ENCODE data around the gene LAYN. TPM values are rescaled to one million over a fixed set of nuclear protein-coding genes. Genes with fewer than 3 reads are reported as not detected.
A peak's percentile ranks its signal among the peaks of the same experiment; 100 is the strongest.

The LAYN gene
- total RNA-seq, 2 experiments from 2014 or later, result 57.4 to 63.2 TPM

DNA sequence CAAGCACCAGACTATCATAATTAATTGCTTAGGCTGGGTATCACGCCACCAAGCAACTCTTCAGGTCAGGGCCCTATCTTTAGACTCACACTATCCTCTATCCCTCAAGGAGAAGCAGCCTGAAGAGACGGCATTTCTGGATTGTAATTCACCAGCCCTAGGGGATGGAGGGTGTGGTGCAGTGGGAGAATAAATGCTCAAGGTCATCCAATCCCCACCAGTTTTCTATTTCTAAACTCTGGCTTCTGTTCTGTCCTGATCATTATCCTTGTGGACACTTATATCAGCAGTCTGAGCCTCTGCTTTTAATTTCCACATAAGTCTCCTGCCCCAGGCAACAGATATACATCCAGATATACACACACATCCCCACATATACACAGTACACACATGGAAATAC is 48.6 kb downstream of the LAYN start:
- no peak for DNase-seq
- no peaks in the 10 kb centered on the region for H3K36me3 Mint-ChIP-seq
- peaks cover 2% of the 10 kb centered on the region for H3K4me1 Mint-ChIP-seq
- no peak overlapping the region for H3K27ac Mint-ChIP-seq
- H3K27me3 Mint-ChIP-seq, result no peaks in the 10 kb centered on the region
- H3K9me3 Mint-ChIP-seq, result no peaks in the 10 kb centered on the region
- no peak overlapping the region for H3K4me3 Mint-ChIP-seq

DNA sequence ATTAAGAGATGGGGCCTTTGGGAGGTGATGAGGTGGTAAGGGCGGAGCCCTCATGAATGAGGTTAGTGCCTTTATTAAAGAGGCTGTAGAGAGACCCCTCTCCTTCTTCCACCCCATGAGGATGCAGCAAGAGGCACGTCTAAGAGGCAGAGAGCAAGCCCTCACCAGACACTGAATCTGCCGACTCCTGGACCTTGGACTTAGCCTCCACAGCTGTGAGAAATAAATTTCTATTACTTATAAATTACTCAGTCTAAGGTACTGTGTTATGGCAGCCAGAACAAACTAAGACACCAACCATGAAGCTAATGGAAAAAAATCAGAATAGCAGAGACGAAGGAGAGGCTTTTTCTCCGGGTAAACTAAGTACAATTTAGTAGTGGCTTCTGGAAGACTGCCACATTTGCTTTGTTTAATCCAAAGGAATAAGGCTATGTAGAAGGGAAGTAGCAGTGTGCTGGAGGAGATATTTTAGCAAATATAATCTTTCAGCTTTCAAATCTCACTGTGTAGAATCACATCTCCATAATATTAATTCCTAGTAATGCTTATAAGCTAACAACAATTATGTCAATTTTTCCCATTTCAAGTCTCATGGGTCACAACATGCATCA is 49.5 kb downstream of the LAYN start:
- no peak overlapping the region for H3K27ac Mint-ChIP-seq
- DNase-seq, result no peak
- no peaks in the 10 kb centered on the region for H3K36me3 Mint-ChIP-seq
- no peaks in the 10 kb centered on the region for H3K9me3 Mint-ChIP-seq
- no peaks in the 10 kb centered on the region for H3K27me3 Mint-ChIP-seq
- H3K4me3 Mint-ChIP-seq, result no peak overlapping the region
- peaks cover 2% of the 10 kb centered on the region for H3K4me1 Mint-ChIP-seq

DNA sequence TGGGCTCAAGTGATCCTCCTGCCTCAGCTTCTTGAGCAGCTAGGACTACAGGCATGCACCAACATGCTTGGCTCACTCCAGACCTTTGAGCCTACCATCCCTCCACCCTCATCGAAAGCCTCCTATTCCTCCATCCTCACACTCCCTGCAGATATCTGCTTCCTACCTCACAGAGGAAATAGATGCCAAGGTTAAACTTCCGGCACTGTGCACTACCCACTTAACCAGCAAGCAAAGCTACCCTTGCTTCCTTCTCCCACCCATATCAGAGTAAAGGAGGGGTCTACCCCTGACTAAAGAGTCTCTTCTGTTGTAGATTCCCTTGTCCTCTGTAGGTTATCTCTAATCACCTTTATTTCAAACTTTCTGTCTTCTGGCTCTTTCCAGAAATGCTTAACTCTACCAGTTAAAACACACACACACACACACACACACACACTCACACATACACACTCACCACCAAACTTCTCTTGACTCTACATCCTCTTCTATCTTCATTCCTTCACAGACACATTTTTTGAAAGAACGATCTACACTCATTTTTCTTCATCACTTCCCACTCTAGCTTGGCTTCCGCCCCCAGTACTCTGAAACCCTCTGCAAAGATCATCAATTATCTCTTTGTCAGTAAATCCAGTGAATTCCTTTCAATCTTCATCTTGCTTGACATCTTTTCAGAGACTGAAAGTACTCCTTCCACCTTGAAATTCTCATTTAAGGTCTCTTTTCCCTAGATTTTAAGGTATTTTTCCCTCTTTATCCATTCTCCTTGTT is 50.9 kb downstream of the LAYN start:
- DNase-seq, result no peak
- Mint-ChIP-seq H3K4me3 (no peak overlapping the region), H3K36me3 (no peaks in the 10 kb centered on the region), H3K4me1 (peaks cover under 1% of the 10 kb centered on the region), H3K27me3 (peaks cover 9% of the 10 kb centered on the region), H3K9me3 (no peaks in the 10 kb centered on the region), H3K27ac (no peak overlapping the region)

DNA sequence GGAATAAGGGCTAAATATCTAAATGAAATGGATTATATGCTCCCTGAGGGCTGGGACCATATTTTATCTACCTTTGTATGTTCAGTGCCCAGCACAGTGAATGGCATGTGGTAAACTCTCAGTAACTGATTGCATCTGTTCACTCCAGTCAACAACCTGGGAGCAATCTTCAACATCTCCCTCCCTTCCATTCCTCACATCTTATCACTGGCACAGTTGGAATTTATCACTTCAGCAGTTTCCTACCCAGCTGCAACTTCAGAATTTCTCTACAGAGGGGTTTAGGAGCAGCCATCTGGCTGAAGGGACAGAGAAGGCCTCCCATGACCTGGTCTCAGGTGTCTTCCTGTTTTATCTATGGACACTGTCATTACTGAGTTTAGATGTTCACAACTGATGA is 52.0 kb downstream of the LAYN start:
- Mint-ChIP-seq H3K36me3 (no peaks in the 10 kb centered on the region), H3K4me1 (no peaks in the 10 kb centered on the region), H3K9me3 (no peaks in the 10 kb centered on the region), H3K4me3 (no peak overlapping the region), H3K27ac (no peak overlapping the region), H3K27me3 (peaks cover 14% of the 10 kb centered on the region)
- no peak for DNase-seq

DNA sequence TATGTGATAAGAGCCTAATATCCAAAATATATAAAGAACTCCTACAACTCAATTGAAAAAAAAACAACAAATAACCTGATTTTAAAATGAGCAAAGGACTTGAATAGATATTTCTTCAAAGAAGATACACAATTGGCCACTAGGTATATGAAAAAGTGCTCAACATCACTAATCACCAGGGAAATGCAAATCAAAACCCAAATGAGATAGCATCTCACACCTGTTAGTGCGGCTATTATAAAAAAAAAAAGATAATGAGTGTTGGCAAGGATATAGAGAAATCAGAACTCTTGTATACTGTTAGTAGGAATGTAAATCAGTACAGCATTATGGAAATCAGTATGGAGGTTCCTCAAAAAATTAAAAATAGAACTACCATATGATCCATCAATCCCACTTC is 55.8 kb downstream of the LAYN start:
- Mint-ChIP-seq H3K36me3 (no peaks in the 10 kb centered on the region), H3K4me3 (no peak overlapping the region), H3K4me1 (peaks cover 2% of the 10 kb centered on the region), H3K27ac (no peak overlapping the region), H3K27me3 (peaks cover 17% of the 10 kb centered on the region), H3K9me3 (no peaks in the 10 kb centered on the region)
- DNase-seq, result no peak

DNA sequence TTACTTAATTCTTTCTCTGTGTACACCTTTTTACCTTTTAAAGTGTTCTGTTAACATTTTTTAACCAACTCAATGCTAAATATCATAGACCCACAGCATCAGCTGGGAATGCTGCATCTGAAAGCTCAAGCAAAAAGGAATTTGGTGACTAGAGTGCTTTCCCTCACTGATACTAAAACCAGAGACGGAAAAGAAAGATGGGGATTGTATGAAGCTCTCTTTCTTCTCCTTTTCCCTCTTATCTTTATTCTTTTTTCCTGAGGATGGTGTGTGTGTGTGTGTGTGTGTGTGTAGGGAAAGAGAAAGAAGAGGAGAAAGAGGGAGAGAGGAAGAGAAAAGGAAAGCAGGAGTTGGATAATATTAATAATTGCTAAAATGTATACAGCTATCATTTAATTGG is 57.6 kb downstream of the LAYN start:
- no peak overlapping the region for H3K4me3 Mint-ChIP-seq
- no peak overlapping the region for H3K27ac Mint-ChIP-seq
- no peak for DNase-seq

DNA sequence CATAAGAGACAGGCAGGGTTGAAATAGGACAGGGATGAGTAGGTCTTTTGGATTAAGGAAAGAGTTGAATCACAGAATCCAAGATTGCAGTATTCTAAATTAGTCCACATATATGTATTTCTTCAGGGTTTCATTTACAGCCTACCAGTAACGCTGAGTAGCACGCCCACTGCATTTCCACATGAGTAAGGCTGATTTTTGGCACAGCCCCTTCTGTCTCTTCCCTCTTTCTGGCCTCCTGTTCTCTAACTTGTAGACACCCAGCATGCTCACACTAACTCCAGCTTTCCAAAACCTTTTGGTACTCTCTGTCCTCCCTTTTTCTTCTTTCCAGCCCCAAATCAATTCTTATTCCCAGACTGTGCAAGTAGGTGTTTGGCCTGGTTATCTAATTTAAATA is 58.0 kb downstream of the LAYN start:
- H3K4me1 Mint-ChIP-seq, result peaks cover 12% of the 10 kb centered on the region
- no peaks in the 10 kb centered on the region for H3K36me3 Mint-ChIP-seq
- H3K27me3 Mint-ChIP-seq, result peaks cover 17% of the 10 kb centered on the region
- H3K9me3 Mint-ChIP-seq, result no peaks in the 10 kb centered on the region
- no peak overlapping the region for H3K27ac Mint-ChIP-seq
- no peak for DNase-seq
- no peak overlapping the region for H3K4me3 Mint-ChIP-seq

More for the DNA sequence above, 57.6 kb downstream of the LAYN start:
- Mint-ChIP-seq H3K36me3 (no peaks in the 10 kb centered on the region), H3K9me3 (no peaks in the 10 kb centered on the region), H3K4me1 (peaks cover 8% of the 10 kb centered on the region), H3K27me3 (peaks cover 17% of the 10 kb centered on the region)

DNA sequence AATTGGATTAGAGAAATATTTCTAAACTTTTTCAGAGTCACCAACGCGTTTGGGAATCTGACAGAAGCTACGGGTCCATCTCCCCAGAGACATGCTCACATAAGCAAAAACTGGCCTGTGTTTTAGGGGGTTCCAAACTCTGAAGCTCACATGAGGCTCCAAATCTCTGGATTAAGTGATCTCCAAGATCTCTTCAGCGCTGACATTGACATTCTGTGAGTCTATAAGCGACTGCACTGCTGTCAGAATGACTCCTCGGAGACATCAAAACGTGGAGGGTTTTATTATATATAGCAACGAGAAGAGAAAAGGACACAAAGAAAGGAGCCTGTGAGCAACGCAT is 61.1 kb downstream of the LAYN start:
- peaks cover 7% of the 10 kb centered on the region for H3K27me3 Mint-ChIP-seq
- peak overlapping the region; percentile 83 for H3K27ac Mint-ChIP-seq
- peak overlapping the region; percentile 75 for H3K4me3 Mint-ChIP-seq
- H3K36me3 Mint-ChIP-seq, result no peaks in the 10 kb centered on the region
- H3K4me1 Mint-ChIP-seq, result peaks cover 29% of the 10 kb centered on the region
- H3K9me3 Mint-ChIP-seq, result no peaks in the 10 kb centered on the region
- no peak for DNase-seq

DNA sequence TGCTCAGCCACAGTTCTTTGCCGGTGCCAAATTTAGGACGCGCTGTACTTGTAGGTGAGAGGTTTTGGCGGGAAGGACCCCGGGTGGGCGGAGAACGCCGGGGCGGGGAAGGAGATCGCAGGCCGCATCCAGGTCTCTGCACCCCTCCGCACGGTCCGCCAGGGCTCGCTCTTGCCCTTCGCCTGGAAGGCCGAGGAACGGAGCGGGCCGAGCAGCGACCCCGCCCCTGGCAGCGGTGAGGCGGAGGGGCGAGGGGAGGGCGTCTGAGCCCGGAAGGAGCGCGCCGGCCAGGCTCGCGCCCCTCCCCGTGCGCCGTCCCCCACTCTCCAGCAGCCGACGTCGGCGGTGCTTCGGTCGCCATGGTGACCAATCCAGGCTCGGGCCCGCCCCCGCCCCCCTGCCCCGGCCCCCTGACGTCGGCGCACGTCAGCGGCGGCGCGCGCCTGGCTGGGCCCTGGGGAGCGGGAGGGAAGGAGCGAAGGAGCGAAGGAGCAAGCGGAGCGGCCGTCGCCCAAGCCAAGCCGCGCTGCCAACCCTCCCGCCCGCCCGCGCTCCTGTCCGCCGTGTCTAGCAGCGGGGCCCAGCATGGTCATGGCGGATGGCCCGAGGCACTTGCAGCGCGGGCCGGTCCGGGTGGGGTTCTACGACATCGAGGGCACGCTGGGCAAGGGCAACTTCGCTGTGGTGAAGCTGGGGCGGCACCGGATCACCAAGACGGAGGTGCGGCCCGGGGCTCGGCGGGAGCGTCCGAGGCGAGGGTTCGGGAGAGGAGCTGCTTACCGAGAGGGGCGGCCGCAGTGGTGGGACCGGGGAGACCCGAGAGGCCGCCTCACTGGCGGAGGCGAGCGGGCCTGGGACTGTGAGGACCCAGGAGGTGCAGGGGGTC is 61.7 kb downstream of the LAYN start, which contains the start of gene SIK2:
TSS of gene SIK2 (plus strand) at position 471 of the 886 bp plus-strand sequence. CDS start at position 586, 115 bp downstream.
- H3K4me1 Mint-ChIP-seq, result peaks cover 29% of the 10 kb centered on the region
- peak; percentile 96 for DNase-seq

DNA sequence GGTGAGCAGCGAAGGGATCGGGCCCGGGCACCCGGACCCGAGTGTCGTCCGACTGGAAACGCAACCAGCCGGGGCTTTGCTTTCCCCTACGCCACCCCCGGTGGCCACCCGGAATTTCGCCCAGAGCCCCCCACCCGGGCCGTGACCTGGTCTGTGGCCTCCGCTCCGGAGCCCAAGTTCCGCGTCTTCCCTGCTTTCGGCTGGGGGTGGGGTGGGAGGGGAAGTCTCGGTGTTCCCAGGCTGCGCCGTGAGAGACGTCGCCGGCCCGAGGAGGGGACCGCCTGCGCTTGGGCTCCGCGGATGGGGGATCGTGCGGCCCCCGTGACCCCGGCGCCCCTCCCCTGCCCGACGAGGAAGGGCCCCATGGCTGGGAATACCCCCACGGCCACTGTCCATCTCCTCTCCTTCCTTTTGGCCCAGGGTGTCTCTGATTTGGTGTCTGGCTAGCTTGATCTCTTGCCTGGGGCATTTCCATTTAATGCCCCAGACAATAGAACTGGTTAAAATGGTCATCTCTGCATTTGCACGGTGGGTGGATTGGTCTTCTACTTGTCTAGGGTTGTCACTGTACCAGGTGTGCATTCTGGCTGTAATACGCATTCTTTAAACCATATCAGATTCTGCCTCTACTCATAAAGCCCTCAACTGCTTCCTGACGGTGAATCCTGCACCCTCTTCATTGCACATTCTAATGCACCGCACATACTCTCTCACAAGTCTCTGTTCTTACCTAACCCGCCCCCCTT is 62.5 kb downstream of the LAYN start:
- H3K4me3 Mint-ChIP-seq, result peak overlapping the region; percentile 87
- DNase-seq, result peak; percentile 17
- no peaks in the 10 kb centered on the region for H3K9me3 Mint-ChIP-seq
- H3K4me1 Mint-ChIP-seq, result peaks cover 29% of the 10 kb centered on the region
- H3K27me3 Mint-ChIP-seq, result peaks cover 3% of the 10 kb centered on the region
- H3K27ac Mint-ChIP-seq, result peak overlapping the region; percentile 69
- no peaks in the 10 kb centered on the region for H3K36me3 Mint-ChIP-seq

More for the DNA sequence above, 61.7 kb downstream of the LAYN start, which contains the start of gene SIK2:
- Mint-ChIP-seq H3K36me3 (no peaks in the 10 kb centered on the region), H3K27ac (peak within 1 kb of the TSS; percentile 83), H3K9me3 (no peaks in the 10 kb centered on the region), H3K4me3 (peak within 1 kb of the TSS; percentile 87), H3K27me3 (peaks cover 3% of the 10 kb centered on the region)

DNA sequence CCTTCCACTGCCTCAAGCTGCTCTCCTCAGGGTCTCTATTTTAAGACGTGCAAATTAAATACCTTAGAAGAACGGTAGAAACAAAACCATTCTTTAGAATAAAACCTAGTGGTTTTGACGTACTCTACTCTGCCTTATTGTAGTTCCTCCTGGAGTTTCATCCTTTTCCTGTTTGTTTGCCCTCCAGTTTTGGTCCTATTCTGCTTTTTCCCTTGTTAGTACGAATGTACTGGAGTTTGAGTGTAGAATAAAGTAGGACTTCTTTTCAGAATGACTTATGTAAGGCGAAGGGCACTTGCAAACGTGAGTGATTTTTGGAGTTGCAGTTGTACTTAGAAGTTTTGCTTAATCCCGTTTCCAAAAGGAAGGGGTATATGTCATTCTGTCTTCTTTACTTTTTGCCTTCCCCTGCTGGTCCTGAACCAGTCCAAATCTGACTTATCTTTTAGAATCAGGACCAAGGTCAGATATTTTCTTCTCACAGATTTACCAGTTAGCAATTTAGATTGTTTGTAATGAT is 63.2 kb downstream of the LAYN start:
- no peak for DNase-seq
- Mint-ChIP-seq H3K27me3 (peaks cover 3% of the 10 kb centered on the region), H3K4me1 (peaks cover 29% of the 10 kb centered on the region), H3K9me3 (no peaks in the 10 kb centered on the region), H3K4me3 (peak overlapping the region; percentile 87), H3K36me3 (no peaks in the 10 kb centered on the region), H3K27ac (peak overlapping the region; percentile 69)

DNA sequence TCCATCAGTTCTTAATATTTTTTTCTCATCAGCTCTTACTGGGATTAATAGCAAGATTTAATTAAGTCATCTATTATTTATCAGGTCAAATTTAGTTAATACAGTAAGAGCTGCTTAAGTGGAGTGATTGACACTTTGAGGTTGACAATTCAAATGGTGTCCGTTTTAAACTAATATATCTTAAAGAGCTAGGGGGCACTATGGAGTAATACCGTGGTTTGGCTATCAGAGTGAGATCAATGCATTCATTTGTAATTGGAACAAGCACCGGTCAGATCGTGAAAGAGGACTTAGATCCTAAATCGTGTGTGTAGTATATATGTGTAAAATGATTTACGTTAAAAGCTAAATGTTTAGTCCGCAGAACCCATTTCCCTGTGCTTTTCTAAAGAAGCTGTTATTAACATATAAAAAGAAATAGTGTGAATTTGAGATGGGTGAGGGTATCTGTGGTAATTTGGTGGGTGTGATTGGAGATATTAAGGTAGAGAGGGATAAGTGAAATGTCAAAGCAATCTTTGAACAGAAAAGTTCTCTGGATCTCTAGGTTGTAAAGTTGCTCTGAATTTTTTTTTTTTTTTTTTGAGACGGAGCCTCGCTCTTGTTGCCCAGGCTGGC is 64.0 kb downstream of the LAYN start:
- Mint-ChIP-seq H3K4me1 (peaks cover 29% of the 10 kb centered on the region), H3K27me3 (peaks cover 3% of the 10 kb centered on the region), H3K4me3 (peak overlapping the region; percentile 6), H3K9me3 (no peaks in the 10 kb centered on the region), H3K36me3 (no peaks in the 10 kb centered on the region), H3K27ac (no peak overlapping the region)
- no peak for DNase-seq

DNA sequence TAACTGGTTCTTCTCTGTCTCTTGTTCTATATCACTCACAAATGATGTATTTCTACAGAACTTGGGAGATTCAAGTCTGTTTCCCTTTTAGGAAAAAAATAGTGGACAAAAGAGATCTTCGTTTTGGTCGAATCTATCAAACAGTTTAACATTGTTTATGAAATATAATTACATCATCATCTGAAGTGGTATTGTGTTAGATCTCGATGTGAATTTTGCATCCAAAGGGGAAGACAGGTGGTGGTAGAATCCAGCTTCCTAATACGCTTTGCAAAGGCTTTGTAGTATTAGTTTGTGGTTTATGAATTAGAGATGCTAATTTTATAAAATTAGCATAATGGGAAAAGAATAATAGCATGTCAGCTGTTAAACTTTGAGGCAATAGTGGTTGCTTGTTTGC is 65.2 kb downstream of the LAYN start:
- H3K9me3 Mint-ChIP-seq, result no peaks in the 10 kb centered on the region
- DNase-seq, result no peak
- H3K4me1 Mint-ChIP-seq, result peaks cover 29% of the 10 kb centered on the region
- no peaks in the 10 kb centered on the region for H3K36me3 Mint-ChIP-seq
- H3K27me3 Mint-ChIP-seq, result no peaks in the 10 kb centered on the region
- H3K27ac Mint-ChIP-seq, result no peak overlapping the region
- H3K4me3 Mint-ChIP-seq, result no peak overlapping the region

DNA sequence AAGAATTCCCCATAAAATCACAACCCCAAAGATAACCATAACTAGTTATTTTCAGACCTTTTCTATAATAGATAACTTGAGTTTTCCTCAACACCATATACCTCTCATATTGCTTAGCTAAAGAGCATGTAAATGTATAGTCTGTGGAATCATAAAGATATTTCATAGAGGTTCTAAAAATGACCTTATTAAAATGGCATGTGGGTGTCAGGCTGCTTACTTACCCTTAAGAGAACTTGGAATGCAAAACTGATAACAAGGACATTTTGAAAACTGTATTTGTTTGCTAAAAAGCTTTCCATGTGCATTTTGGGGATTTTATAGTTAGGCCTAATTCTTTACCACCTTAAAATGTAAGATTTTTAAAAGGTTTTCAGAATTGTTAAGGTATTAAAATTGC is 66.5 kb downstream of the LAYN start:
- no peaks in the 10 kb centered on the region for H3K9me3 Mint-ChIP-seq
- no peaks in the 10 kb centered on the region for H3K27me3 Mint-ChIP-seq
- no peaks in the 10 kb centered on the region for H3K36me3 Mint-ChIP-seq
- H3K4me3 Mint-ChIP-seq, result no peak overlapping the region
- H3K27ac Mint-ChIP-seq, result no peak overlapping the region
- H3K4me1 Mint-ChIP-seq, result peaks cover 26% of the 10 kb centered on the region
- no peak for DNase-seq
